Bronchus fibroblast of lung (primary cell): Measurements from ENCODE around the gene TAS2R9. TPM values are rescaled to one million over a fixed set of nuclear protein-coding genes. Genes with fewer than 3 reads are reported as not detected.

Experiments used
- total RNA-seq: library from RNA; depleted of rRNA; stranded (reverse); fragments of >200 nt; gene quantifications from 2 replicates; pipeline ENCODE4 v1.2.3, GENCODE V29; 2015

TAS2R9 gene
- not detected in 2 replicates for total RNA-seq

GRCh38 chr12:10810068-10810467, at the start of gene TAS2R9:
TAS2R9 (minus strand) TSS chr12:10810168; CDS start chr12:10810075, 93 bp downstream.

GRCh38 chr12:10849425-10849878, 39.5 kb upstream of the TAS2R9 start, which contains the start of gene PRR4:
PRR4 (minus strand) TSS chr12:10849475; CDS start chr12:10849437, 38 bp downstream.

GRCh38 chr12:10826258-10826657, 16.3 kb upstream of the TAS2R9 start, which contains the start of gene TAS2R10:
TAS2R10 (minus strand) TSS chr12:10826358; CDS start chr12:10826269, 89 bp downstream.

GRCh38 chr12:10807186-10807585, 2.8 kb downstream of the TAS2R9 start, which contains the start of gene TAS2R8:
TAS2R8 (minus strand) TSS chr12:10807286; CDS start chr12:10806980, 306 bp downstream.

GRCh38 chr12:10802587-10802986, 7.4 kb downstream of the TAS2R9 start, which contains the start of gene TAS2R7:
TAS2R7 (minus strand) TSS chr12:10802627; CDS start chr12:10802570, 57 bp downstream.

Other genes with a start within 250 kb of the TAS2R9 start
- 21.1 and 26.1 TPM in 2 replicates for gene MAGOHB, start 196.6 kb downstream of the TAS2R9 start, total RNA-seq
- gene STYK1, start 136.1 kb downstream of the TAS2R9 start, total RNA-seq, result under 0.01 TPM in 1 of 2 replicates, not detected in the other
- 199 and 200 TPM in 2 replicates for gene YBX3, start 86.8 kb downstream of the TAS2R9 start, total RNA-seq
- not detected in 2 replicates for gene TAS2R7, start 7.5 kb downstream of the TAS2R9 start, total RNA-seq
- not detected in 2 replicates for gene TAS2R8, start 2.9 kb downstream of the TAS2R9 start, total RNA-seq
- gene TAS2R10, start 16.2 kb upstream of the TAS2R9 start, total RNA-seq, result 0.67 TPM in 1 of 2 replicates, not detected in the other
- gene PRR4, start 39.3 kb upstream of the TAS2R9 start, total RNA-seq, result 0.34 and 1.3 TPM in 2 replicates
- gene PRH1, start 74.1 kb upstream of the TAS2R9 start, total RNA-seq, result 8.8 and 9.2 TPM in 2 replicates
- 0.15 and 0.17 TPM in 2 replicates for gene TAS2R13, start 99.4 kb upstream of the TAS2R9 start, total RNA-seq
- gene PRH2, start 119.1 kb upstream of the TAS2R9 start, total RNA-seq, result 0.30 TPM in 1 of 2 replicates, not detected in the other
- 0.15 and 1.0 TPM in 2 replicates for gene TAS2R14, start 129.1 kb upstream of the TAS2R9 start, total RNA-seq
- gene TAS2R50, start 176.7 kb upstream of the TAS2R9 start, total RNA-seq, result not detected in 2 replicates
- gene TAS2R20, start 188.1 kb upstream of the TAS2R9 start, total RNA-seq, result under 0.01 TPM in 1 of 2 replicates, not detected in the other
- gene TAS2R19, start 212.5 kb upstream of the TAS2R9 start, total RNA-seq, result 0.30 TPM in 1 of 2 replicates, not detected in the other
- 0.15 and 0.17 TPM in 2 replicates for gene TAS2R31, start 221.2 kb upstream of the TAS2R9 start, total RNA-seq